SK-N-SH (cell line): ENCODE results near the gene ZNF541. TPM values are rescaled to one million over a fixed set of nuclear protein-coding genes. Genes with fewer than 3 reads are reported as not detected.

Experiments
- EZH2phosphoT487 ChIP-seq: fragments of 200-600 bp; sonication (generic); IDR thresholded peaks from 2 replicates; pipeline ENCODE4 v1.6.1; 2017; ENCODE audit warnings: low read depth, mixed run types, mild to moderate bottlenecking, antibody characterized with exemption, moderate library complexity, borderline replicate concordance
- GATA2 ChIP-seq: sonication (generic); formaldehyde crosslinking; IDR thresholded peaks from 2 replicates; pipeline ENCODE4 v1.5.0; 2020; ENCODE audit warnings: mild to moderate bottlenecking, missing genetic modification reagents
- JUND ChIP-seq: IDR thresholded peaks from 2 replicates; pipeline ENCODE4 v1.4.0; 2012
- MEF2A ChIP-seq: IDR thresholded peaks from 2 replicates; pipeline ENCODE4 v1.4.0; 2012; ENCODE audit warnings: low read depth, borderline replicate concordance
- NRF1 ChIP-seq: IDR thresholded peaks from 2 replicates; pipeline ENCODE4 v1.6.1; 2012; ENCODE audit warnings: low read depth, mild to moderate bottlenecking, low read length
- POLR2AphosphoS5 ChIP-seq: IDR thresholded peaks from 2 replicates; pipeline ENCODE4 v1.6.1; 2012; ENCODE audit warnings: low read depth, low read length
- RCOR1 ChIP-seq: fragments of 150-350 bp; IDR thresholded peaks from 2 replicates; pipeline ENCODE4 v1.6.1; 2017; ENCODE audit warnings: antibody characterized with exemption, low read length
- RFX5 ChIP-seq: IDR thresholded peaks from 2 replicates; pipeline ENCODE4 v1.6.1; 2012; ENCODE audit warnings: mild to moderate bottlenecking, improper control_type of control experiment, low read length
- YY1 ChIP-seq: IDR thresholded peaks from 2 replicates; pipeline ENCODE4 v1.4.0; 2012; ENCODE audit warnings: low read depth, mild to moderate bottlenecking
- polyA plus RNA-seq, 3 experiments: library from polyadenylated mRNA; depleted of rRNA; stranded (reverse); fragments of >200 nt; gene quantifications; 2 replicates each; pipeline ENCODE4 v1.2.3, GENCODE V29; 2012
- TF ChIP-seq, protein P1 (sequence below): fragments of 200-600 bp; sonication (generic); IDR thresholded peaks from 2 replicates; pipeline ENCODE4 v1.6.1; 2017; ENCODE audit warnings: antibody characterized with exemption, mild to moderate bottlenecking, moderate library complexity
- TF ChIP-seq, protein P2 (sequence below): IDR thresholded peaks from 2 replicates; pipeline ENCODE4 v1.6.1; 2012; ENCODE audit warnings: mild to moderate bottlenecking, low read depth, low read length, moderate library complexity
- TF ChIP-seq, protein P3 (sequence below): IDR thresholded peaks from 2 replicates; pipeline ENCODE4; 2012
- TF ChIP-seq, protein P4 (sequence below): fragments of 150-350 bp; IDR thresholded peaks from 2 replicates; pipeline ENCODE4 v1.6.1; 2016; ENCODE audit warnings: mild to moderate bottlenecking, low read depth, low read length

The ZNF541 gene
- polyA plus RNA-seq, 1 of the 3 experiments (the other 2 are of a cell fraction): 0.08 TPM

DNA sequence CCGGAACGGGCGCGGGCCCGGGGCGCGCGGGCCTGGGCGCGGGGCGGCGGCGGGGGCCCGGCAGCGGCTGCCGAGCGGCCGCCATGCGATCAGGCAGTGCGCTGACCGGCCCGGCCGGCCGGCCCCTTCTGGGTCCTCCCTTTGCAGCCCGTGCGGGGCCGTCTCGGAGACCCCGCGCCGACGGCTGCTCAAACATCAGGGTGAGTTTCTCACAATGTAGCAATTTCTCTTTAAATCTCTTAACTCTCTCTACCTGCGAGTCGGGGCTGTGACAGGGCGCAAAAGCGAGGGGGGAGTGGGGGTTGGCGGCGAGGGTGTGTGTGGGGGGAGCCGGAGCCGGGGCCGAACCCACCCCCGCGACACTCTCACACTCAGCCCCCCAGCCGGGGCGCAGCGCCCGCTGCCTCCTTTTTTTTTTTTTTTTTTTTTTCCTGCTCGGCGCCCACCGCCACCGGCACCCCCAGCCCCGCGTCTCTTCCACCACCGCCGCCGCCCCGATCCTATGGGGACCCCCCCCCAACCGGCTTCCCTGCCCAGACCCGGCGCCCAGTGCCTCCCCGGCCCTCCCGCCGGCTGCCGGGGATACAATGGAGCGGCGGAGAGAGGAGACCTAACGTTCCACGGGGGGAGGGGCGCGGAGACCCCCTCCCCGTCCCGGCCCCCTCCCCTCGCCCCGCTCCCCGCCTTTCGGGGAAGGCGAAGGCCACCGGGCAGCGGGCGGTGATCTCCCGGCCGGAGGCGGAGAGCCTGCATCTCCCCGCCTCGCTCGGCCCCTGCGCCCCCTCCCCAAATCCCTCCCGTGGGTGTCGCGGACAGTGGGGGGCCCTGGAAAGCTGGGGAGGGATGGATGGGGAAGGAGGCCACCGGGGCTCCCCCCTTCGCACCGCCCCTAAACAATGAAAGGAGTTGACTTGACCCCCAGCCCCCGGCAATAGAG, 36.3 kb upstream of the ZNF541 start, which contains the start of gene BICRA (continued):
- no peak for TF ChIP-seq MEF2A
- TF ChIP-seq, protein P1, sequence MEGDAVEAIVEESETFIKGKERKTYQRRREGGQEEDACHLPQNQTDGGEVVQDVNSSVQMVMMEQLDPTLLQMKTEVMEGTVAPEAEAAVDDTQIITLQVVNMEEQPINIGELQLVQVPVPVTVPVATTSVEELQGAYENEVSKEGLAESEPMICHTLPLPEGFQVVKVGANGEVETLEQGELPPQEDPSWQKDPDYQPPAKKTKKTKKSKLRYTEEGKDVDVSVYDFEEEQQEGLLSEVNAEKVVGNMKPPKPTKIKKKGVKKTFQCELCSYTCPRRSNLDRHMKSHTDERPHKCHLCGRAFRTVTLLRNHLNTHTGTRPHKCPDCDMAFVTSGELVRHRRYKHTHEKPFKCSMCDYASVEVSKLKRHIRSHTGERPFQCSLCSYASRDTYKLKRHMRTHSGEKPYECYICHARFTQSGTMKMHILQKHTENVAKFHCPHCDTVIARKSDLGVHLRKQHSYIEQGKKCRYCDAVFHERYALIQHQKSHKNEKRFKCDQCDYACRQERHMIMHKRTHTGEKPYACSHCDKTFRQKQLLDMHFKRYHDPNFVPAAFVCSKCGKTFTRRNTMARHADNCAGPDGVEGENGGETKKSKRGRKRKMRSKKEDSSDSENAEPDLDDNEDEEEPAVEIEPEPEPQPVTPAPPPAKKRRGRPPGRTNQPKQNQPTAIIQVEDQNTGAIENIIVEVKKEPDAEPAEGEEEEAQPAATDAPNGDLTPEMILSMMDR: no peak
- peak; percentile 67; the same call in 1 of the 2 replicates for TF ChIP-seq POLR2AphosphoS5
- TF ChIP-seq JUND: no peak
- TF ChIP-seq RCOR1: peak; percentile 43; the same call in 1 of the 2 replicates
- TF ChIP-seq EZH2phosphoT487: no peak
- TF ChIP-seq NRF1: no peak
- no peak for TF ChIP-seq GATA2 (CRISPR knock-in tag)
- TF ChIP-seq, protein P2, sequence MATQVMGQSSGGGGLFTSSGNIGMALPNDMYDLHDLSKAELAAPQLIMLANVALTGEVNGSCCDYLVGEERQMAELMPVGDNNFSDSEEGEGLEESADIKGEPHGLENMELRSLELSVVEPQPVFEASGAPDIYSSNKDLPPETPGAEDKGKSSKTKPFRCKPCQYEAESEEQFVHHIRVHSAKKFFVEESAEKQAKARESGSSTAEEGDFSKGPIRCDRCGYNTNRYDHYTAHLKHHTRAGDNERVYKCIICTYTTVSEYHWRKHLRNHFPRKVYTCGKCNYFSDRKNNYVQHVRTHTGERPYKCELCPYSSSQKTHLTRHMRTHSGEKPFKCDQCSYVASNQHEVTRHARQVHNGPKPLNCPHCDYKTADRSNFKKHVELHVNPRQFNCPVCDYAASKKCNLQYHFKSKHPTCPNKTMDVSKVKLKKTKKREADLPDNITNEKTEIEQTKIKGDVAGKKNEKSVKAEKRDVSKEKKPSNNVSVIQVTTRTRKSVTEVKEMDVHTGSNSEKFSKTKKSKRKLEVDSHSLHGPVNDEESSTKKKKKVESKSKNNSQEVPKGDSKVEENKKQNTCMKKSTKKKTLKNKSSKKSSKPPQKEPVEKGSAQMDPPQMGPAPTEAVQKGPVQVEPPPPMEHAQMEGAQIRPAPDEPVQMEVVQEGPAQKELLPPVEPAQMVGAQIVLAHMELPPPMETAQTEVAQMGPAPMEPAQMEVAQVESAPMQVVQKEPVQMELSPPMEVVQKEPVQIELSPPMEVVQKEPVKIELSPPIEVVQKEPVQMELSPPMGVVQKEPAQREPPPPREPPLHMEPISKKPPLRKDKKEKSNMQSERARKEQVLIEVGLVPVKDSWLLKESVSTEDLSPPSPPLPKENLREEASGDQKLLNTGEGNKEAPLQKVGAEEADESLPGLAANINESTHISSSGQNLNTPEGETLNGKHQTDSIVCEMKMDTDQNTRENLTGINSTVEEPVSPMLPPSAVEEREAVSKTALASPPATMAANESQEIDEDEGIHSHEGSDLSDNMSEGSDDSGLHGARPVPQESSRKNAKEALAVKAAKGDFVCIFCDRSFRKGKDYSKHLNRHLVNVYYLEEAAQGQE: no peak
- TF ChIP-seq, protein P3, sequence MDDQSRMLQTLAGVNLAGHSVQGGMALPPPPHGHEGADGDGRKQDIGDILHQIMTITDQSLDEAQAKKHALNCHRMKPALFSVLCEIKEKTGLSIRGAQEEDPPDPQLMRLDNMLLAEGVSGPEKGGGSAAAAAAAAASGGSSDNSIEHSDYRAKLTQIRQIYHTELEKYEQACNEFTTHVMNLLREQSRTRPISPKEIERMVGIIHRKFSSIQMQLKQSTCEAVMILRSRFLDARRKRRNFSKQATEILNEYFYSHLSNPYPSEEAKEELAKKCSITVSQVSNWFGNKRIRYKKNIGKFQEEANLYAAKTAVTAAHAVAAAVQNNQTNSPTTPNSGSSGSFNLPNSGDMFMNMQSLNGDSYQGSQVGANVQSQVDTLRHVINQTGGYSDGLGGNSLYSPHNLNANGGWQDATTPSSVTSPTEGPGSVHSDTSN: no peak
- TF ChIP-seq, protein P4, sequence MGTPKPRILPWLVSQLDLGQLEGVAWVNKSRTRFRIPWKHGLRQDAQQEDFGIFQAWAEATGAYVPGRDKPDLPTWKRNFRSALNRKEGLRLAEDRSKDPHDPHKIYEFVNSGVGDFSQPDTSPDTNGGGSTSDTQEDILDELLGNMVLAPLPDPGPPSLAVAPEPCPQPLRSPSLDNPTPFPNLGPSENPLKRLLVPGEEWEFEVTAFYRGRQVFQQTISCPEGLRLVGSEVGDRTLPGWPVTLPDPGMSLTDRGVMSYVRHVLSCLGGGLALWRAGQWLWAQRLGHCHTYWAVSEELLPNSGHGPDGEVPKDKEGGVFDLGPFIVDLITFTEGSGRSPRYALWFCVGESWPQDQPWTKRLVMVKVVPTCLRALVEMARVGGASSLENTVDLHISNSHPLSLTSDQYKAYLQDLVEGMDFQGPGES: no peak
- TF ChIP-seq YY1: 0 out of 2 replicates have a peak, but pooled peaks have one; percentile 57
- no peak for TF ChIP-seq RFX5
